Measurements from ENCODE around the gene ACO1. TPM values are rescaled to one million over a fixed set of nuclear protein-coding genes. Genes with fewer than 3 reads are reported as not detected.

ACO1 gene
- total and polyA plus RNA-seq, 4 donors = 12.5 to 47.1 (median 21.9) TPM

- no peak for TF ChIP-seq CTCF (IDR thresholded peaks at IDR 0.05; ENCODE audit: control extremely low read depth, extremely low read depth)
- DNase-seq (peak in 2 of 3 donors; percentile 31 to 56), ATAC-seq (ENCODE audit: insufficient read depth, low FRiP score) (no peak)
- H3K9ac ChIP-seq (ENCODE audit: insufficient read depth in 1 of 2, low read length in 2 of 2) = peak overlapping the region; percentile 70 to 84
- H3K27ac ChIP-seq (ENCODE audit: low read depth in 1 of 2, low read length in 1 of 2) = peak overlapping the region; percentile 88 to 98
- no peaks in the 10 kb centered on the region for H3K9me3 ChIP-seq (ENCODE audit: control insufficient read depth in 4 of 4, insufficient read depth in 3 of 4, low read length in 3 of 4)
- WGBS, 2 donors = 52 to 65% methylated on average over 2 of the region's 2 CpGs
- H3K36me3 ChIP-seq (ENCODE audit: control insufficient read depth in 4 of 4, insufficient read depth in 4 of 4, low read length in 4 of 4) = no peaks in the 10 kb centered on the region
- H3K27me3 ChIP-seq (ENCODE audit: control insufficient read depth in 3 of 3, insufficient read depth in 3 of 3, low read length in 2 of 3) = peaks cover 0 to 17% (median 11%) of the 10 kb centered on the region in 3 donors
- peaks cover 0 to 11% (median 5%) of the 10 kb centered on the region in 5 donors for H3K4me1 ChIP-seq (ENCODE audit: control insufficient read depth in 5 of 5, insufficient read depth in 5 of 5, low read length in 5 of 5)
- peak overlapping the region; percentile 95 for H3K4me3 ChIP-seq
Measured at GRCh38 chr9:32385152-32385884, 875 bp downstream of the ACO1 start.

DNA sequence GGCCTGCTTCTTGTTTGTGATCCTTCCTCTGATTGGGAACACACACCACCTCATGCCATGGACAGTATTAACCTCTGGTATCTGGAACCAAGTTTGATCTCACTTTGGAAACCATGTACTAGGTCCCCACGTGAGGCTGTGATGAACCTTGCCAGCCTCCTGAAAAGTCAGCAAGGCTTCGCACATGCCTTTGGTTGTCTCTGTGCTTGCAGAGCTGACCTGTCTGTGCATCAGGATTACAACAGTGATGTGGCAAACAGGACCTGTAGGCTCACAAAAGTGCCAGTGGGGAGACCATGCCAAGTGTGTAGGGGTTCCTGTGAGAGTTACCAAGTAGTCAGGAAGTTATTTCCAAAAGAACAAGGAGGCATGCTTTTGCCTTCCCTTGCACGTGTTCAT lies 1.4 kb downstream of the ACO1 start:
- DNase-seq (no peak), ATAC-seq (ENCODE audit: insufficient read depth, low FRiP score) (no peak)
- Histone ChIP-seq H3K36me3 (ENCODE audit: control insufficient read depth in 4 of 4, insufficient read depth in 4 of 4, low read length in 4 of 4) (no peaks in the 10 kb centered on the region), H3K27me3 (ENCODE audit: control insufficient read depth in 3 of 3, insufficient read depth in 3 of 3, low read length in 2 of 3) (peaks cover 0 to 17% (median 11%) of the 10 kb centered on the region in 3 donors), H3K9ac (ENCODE audit: insufficient read depth in 1 of 2, low read length in 2 of 2) (no peak overlapping the region), H3K4me3 (no peak overlapping the region), H3K9me3 (ENCODE audit: control insufficient read depth in 4 of 4, insufficient read depth in 3 of 4, low read length in 3 of 4) (no peaks in the 10 kb centered on the region), H3K27ac (ENCODE audit: low read depth in 1 of 2, low read length in 1 of 2) (no peak overlapping the region), H3K4me1 (ENCODE audit: control insufficient read depth in 5 of 5, insufficient read depth in 5 of 5, low read length in 5 of 5) (peaks cover 0 to 11% (median 5%) of the 10 kb centered on the region in 5 donors)
- WGBS, 2 donors = 87 to 88% methylated on average over 3 of the region's 3 CpGs
- TF ChIP-seq CTCF (IDR thresholded peaks at IDR 0.05; ENCODE audit: control extremely low read depth, extremely low read depth) = no peak

DNA sequence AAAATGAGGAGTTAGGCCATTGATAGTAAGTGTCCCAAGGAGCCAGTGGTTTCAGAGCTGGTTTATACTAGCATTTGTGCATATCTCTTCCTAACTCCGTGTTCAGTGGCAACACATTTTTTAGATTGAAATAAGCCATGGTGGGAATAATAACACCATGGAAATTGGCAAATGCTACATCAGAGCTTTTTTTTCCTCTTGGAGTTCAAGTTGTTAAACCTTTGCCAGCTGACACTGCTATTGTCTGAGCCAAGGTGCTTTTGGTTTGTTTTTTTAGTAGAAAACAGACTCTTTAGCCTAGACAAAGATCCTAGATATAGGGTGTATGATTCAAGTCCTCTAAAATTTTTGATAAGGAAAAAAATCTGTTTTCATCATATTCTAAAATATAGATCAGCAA lies 2.8 kb downstream of the ACO1 start:
- peaks cover 0 to 3% (median 0%) of the 10 kb centered on the region in 4 donors for H3K36me3 ChIP-seq (ENCODE audit: control insufficient read depth in 4 of 4, insufficient read depth in 4 of 4, low read length in 4 of 4)
- ATAC-seq (ENCODE audit: insufficient read depth, low FRiP score) (no peak), DNase-seq (no peak)
- H3K27me3 ChIP-seq (ENCODE audit: control insufficient read depth in 3 of 3, insufficient read depth in 3 of 3, low read length in 2 of 3) = peaks cover 0 to 12% (median 7%) of the 10 kb centered on the region in 3 donors
- 84 to 91% methylated on average over 1 of the region's 1 CpG for WGBS, 2 donors
- H3K9me3 ChIP-seq (ENCODE audit: control insufficient read depth in 4 of 4, insufficient read depth in 3 of 4, low read length in 3 of 4) = no peaks in the 10 kb centered on the region
- H3K27ac ChIP-seq (ENCODE audit: low read depth in 1 of 2, low read length in 1 of 2) = no peak overlapping the region
- no peak overlapping the region for H3K9ac ChIP-seq (ENCODE audit: insufficient read depth in 1 of 2, low read length in 2 of 2)
- H3K4me3 ChIP-seq = no peak overlapping the region
- peaks cover 0 to 11% (median 5%) of the 10 kb centered on the region in 5 donors for H3K4me1 ChIP-seq (ENCODE audit: control insufficient read depth in 5 of 5, insufficient read depth in 5 of 5, low read length in 5 of 5)
- TF ChIP-seq CTCF (IDR thresholded peaks at IDR 0.05; ENCODE audit: control extremely low read depth, extremely low read depth) = no peak

Measured in lung (tissue), 12 donors.